GM23248 (cell line): Measurements from ENCODE around the gene CATSPER1. TPM values are rescaled to one million over a fixed set of nuclear protein-coding genes. Genes with fewer than 3 reads are reported as not detected.

ENCODE experiments used
- DNase-seq: peaks from one replicate; pipeline ENCODE4 v3.0.0-alpha.2; 2015
- H2AFZ ChIP-seq: fragments of 200-600 bp; sonication (generic); 2 replicates; pipeline ENCODE4 v1.6.1; 2016; ENCODE audit warnings: antibody characterized with exemption
- H3F3A ChIP-seq: fragments of 200-600 bp; sonication (generic); 2 replicates; pipeline ENCODE4 v1.6.1; 2016; ENCODE audit warnings: mild to moderate bottlenecking, antibody characterized with exemption, mixed run types; ENCODE audit not compliant: insufficient read depth
- H3K27ac ChIP-seq: fragments of 200-600 bp; sonication (generic); 2 replicates; pipeline ENCODE4 v1.5.1; 2016; ENCODE audit warnings: mild to moderate bottlenecking
- H3K27me3 ChIP-seq: fragments of 200-600 bp; sonication (generic); replicated peaks from 2 replicates; pipeline ENCODE4 v1.6.1; 2016; ENCODE audit warnings: mild to moderate bottlenecking; ENCODE audit not compliant: insufficient read depth
- H3K36me3 ChIP-seq: fragments of 200-600 bp; sonication (generic); 2 replicates; pipeline ENCODE4 v1.6.1; 2016; ENCODE audit warnings: low read depth, mild to moderate bottlenecking
- H3K4me1 ChIP-seq: fragments of 200-600 bp; sonication (generic); 2 replicates; pipeline ENCODE4 v1.6.1; 2016; ENCODE audit warnings: mild to moderate bottlenecking; ENCODE audit not compliant: insufficient read depth
- H3K4me2 ChIP-seq: fragments of 200-600 bp; sonication (generic); one replicate; pipeline ENCODE4 v1.6.1; 2016; ENCODE audit warnings: mild to moderate bottlenecking; ENCODE audit not compliant: unreplicated experiment
- H3K4me3 ChIP-seq: fragments of 200-600 bp; sonication (generic); 2 replicates; pipeline ENCODE4 v1.5.1; 2016; ENCODE audit warnings: mild to moderate bottlenecking
- H3K79me2 ChIP-seq: fragments of 200-600 bp; sonication (generic); 2 replicates; pipeline ENCODE4 v1.6.1; 2016; ENCODE audit warnings: mild to moderate bottlenecking; ENCODE audit not compliant: insufficient read depth
- H3K9ac ChIP-seq: fragments of 200-600 bp; sonication (generic); 2 replicates; pipeline ENCODE4 v1.6.1; 2016; ENCODE audit warnings: mild to moderate bottlenecking
- H3K9me2 ChIP-seq: fragments of 200-600 bp; sonication (generic); 2 replicates; pipeline ENCODE4 v1.6.1; 2016; ENCODE audit warnings: mixed run types, mild to moderate bottlenecking, moderate library complexity; ENCODE audit not compliant: insufficient read depth
- H3K9me3 ChIP-seq: fragments of 200-600 bp; sonication (generic); one replicate; pipeline ENCODE4 v1.6.1; 2017; ENCODE audit warnings: low read depth
- H4K20me1 ChIP-seq: fragments of 200-600 bp; sonication (generic); 2 replicates; pipeline ENCODE4 v1.6.0; 2016; ENCODE audit not compliant: insufficient read depth
- EZH2 ChIP-seq: fragments of 200-600 bp; sonication (generic); IDR thresholded peaks from 2 replicates; pipeline ENCODE4 v1.6.1; 2018; ENCODE audit warnings: antibody characterized with exemption, mild to moderate bottlenecking; ENCODE audit not compliant: insufficient read depth, poor library complexity, severe bottlenecking
- EZH2phosphoT487 ChIP-seq: fragments of 200-600 bp; sonication (generic); IDR thresholded peaks from 2 replicates; pipeline ENCODE4 v1.6.1; 2018; ENCODE audit warnings: antibody characterized with exemption, moderate library complexity, mild to moderate bottlenecking, low read depth; ENCODE audit not compliant: insufficient read depth
- WGBS, 2 experiments: methylation state at CpG; one replicate each; pipeline ENCODE4 v1.1.6; 2015 to 2017; ENCODE audit warnings: low lambda C conversion rate in 2 of 2, low coverage in 1 of 2; ENCODE audit errors: missing lambda C conversion rate in 2 of 2; 5-methylcytosine and 5-hydroxymethylcytosine counted together
- in situ Hi-C: fragments of 300-500 bp; cut with MboI; formaldehyde crosslinking; loops from 2 replicates; pipeline ENCODE4 v1.15.0; 2020
- polyA plus RNA-seq: library from polyadenylated mRNA; unstranded; fragments of >200 nt; fragmentation: Nextera tagmentation; extraction: Ambion mirVana; gene quantifications from 2 replicates; pipeline ENCODE4 v1.2.1, GENCODE V29; 2016
- total RNA-seq: library from RNA; depleted of rRNA; stranded (reverse); fragments of >200 nt; shearing (Covaris generic); gene quantifications from 2 replicates; pipeline ENCODE4 v1.2.3, GENCODE V29; 2014

CATSPER1 gene
- total and polyA plus RNA-seq, 2 experiments from 2014 or later: 1.7 TPM; not detected in 1

DNA sequence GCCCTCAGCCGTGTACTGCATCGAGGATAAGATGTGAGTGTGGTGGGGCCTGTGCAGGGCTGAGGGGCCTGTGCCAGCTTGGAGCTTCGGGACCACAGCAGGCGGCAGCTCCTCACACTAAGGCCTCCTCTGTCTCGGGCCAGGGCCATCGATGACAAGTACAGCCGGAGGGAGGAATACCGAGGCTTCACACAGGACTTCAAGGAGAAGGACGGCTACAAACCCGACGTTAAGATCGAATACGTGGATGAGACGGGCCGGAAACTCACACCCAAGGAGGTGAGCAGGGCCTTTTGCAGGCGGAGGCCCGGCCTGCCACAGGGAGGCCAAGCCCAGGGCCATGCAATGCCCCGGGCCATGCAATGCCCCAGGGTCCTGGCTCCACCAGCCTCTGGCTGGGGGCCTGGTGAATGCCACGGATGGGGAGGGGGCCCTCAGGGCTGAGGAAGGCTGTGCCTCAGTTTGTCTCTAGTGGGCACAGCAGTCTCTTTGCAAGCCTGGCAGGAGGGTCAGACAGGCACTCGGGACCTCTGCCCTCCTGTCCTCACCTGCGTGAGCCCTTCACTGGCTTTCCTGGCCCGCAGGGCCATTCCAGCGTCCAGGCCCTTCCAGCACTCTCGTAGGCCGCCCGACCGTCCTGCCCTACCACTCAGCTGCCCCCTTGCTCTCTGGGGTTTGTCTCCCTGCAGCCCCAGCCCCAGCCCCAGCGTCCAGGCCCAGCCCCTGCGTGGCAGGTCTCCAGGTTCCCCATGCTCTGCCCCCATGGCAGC, 48.5 kb downstream of the CATSPER1 start:
- in situ Hi-C loops: no loop called here
- Histone ChIP-seq H3K4me1 (no peaks in the 10 kb centered on the region), H3K4me2 (no peak overlapping the region), H3F3A (no peaks in the 10 kb centered on the region), H3K79me2 (no peaks in the 10 kb centered on the region), H3K9ac (no peak overlapping the region), H3K9me2 (no peaks in the 10 kb centered on the region), H3K27me3 (no peaks in the 10 kb centered on the region), H2AFZ (no peak overlapping the region), H3K27ac (no peak overlapping the region), H3K36me3 (no peaks in the 10 kb centered on the region; the same call in 1 of the 2 replicates), H3K9me3 (no peaks in the 10 kb centered on the region), H3K4me3 (no peak overlapping the region), H4K20me1 (no peaks in the 10 kb centered on the region)
- no peak for DNase-seq
- 91 to 92% methylated on average over 25 to 28 of the region's 29 CpGs for WGBS, 2 experiments
- TF ChIP-seq EZH2phosphoT487 (no peak), EZH2 (no peak)

DNA sequence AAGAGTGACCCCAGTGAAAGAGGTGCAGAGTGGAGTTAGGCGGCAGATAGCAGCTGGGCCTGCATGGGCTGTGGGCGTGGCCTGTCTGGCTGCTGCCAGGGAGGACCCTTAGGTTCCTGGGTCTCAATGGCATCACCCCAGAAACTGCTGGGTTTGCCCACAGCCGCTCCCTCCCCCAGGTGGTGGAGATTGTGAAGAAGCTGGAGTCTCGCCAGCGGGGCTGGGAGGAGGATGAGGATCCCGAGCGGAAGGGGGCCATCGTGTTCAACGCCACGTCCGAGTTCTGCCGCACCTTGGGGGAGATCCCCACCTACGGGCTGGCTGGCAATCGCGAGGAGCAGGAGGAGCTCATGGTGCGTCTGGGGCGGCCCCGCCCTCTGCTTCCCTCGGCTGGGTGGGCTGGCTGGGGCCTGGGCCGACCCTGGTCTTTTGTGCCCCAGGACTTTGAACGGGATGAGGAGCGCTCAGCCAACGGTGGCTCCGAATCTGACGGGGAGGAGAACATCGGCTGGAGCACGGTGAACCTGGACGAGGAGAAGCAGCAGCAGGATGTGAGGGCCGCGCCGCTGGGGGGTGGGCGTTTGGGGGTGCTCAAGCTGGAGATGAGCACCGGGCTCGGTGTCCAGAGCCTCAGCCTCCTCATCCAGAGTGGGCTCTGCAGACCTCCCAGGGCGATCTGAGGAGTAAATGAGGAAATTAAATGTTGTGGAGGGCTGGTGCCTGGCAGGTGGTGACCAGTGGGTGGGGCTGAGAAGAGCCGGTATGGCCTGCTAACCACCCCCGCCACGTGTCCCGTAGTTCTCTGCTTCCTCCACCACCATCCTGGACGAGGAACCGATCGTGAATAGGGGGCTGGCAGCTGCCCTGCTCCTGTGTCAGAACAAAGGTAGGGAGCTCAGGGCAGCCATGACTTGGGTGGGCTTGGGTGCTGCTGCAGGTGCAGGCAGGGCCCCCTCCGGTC, 49.8 kb downstream of the CATSPER1 start:
- no peak for TF ChIP-seq EZH2phosphoT487
- no peak for TF ChIP-seq EZH2

DNA sequence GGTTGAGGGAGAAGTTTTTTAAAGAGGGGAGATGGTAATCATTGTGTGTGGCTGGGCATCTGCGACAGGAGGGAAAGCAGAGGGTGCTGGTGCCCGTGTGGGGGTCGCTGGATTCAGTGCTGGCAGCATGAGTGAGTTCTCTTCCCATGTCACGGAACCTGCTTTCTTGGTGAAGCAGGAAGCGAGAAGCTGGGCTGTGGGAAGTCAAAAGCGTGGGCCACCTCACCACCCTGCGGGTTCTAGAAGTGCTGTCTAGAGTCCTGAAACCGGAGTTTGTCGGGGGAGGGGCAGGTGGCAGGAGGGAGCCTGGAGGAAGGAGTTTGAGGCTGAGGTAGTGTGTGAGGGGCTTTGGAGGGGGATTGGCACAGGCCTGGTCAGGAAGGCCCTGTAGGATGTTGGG, 50.5 kb downstream of the CATSPER1 start:
- 95 to 98% methylated on average over 9 of the region's 9 CpGs for WGBS, 2 experiments
- no peak overlapping the region for H3K9ac ChIP-seq

More for the DNA sequence above, 49.8 kb downstream of the CATSPER1 start:
- Histone ChIP-seq H3K9me2 (no peaks in the 10 kb centered on the region), H3K4me3 (no peak overlapping the region), H3F3A (peaks cover 12% of the 10 kb centered on the region; the same call in 1 of the 2 replicates), H4K20me1 (no peaks in the 10 kb centered on the region), H3K27ac (no peak overlapping the region), H2AFZ (no peak overlapping the region), H3K27me3 (no peaks in the 10 kb centered on the region), H3K4me2 (no peak overlapping the region), H3K36me3 (no peaks in the 10 kb centered on the region; the same call in 1 of the 2 replicates), H3K9me3 (no peaks in the 10 kb centered on the region), H3K9ac (no peak overlapping the region), H3K79me2 (no peaks in the 10 kb centered on the region), H3K4me1 (no peaks in the 10 kb centered on the region)
- in situ Hi-C loops: no loop called here
- WGBS, 2 experiments: 82 to 86% methylated on average over 41 to 43 of the region's 43 CpGs
- DNase-seq: no peak

GRCh38 chr11:65973439-65974110, 52.7 kb downstream of the CATSPER1 start:
- no peaks in the 10 kb centered on the region; the same call in 1 of the 2 replicates for H3K36me3 ChIP-seq
- in situ Hi-C loops: no loop called here
- no peaks in the 10 kb centered on the region for H3K4me1 ChIP-seq
- no peak overlapping the region for H3K27ac ChIP-seq
- H3K4me3 ChIP-seq: no peak overlapping the region
- peaks cover 13% of the 10 kb centered on the region; the same call in 1 of the 2 replicates for H3F3A ChIP-seq
- no peaks in the 10 kb centered on the region for H4K20me1 ChIP-seq
- H3K9me2 ChIP-seq: no peaks in the 10 kb centered on the region
- WGBS, 2 experiments: 66 to 71% methylated on average over 10 to 13 of the region's 13 CpGs
- no peaks in the 10 kb centered on the region for H3K27me3 ChIP-seq
- no peak overlapping the region for H3K9ac ChIP-seq
- H3K9me3 ChIP-seq: no peaks in the 10 kb centered on the region
- H3K4me2 ChIP-seq: no peak overlapping the region
- peaks cover 20% of the 10 kb centered on the region for H3K79me2 ChIP-seq
- H2AFZ ChIP-seq: no peak overlapping the region
- TF ChIP-seq EZH2 (no peak), EZH2phosphoT487 (no peak)
- peak; percentile 68 for DNase-seq

More for the DNA sequence above, 50.5 kb downstream of the CATSPER1 start:
- TF ChIP-seq EZH2 (no peak), EZH2phosphoT487 (no peak)
- H3K4me3 ChIP-seq: no peak overlapping the region
- H3K4me2 ChIP-seq: no peak overlapping the region
- H3K9me3 ChIP-seq: no peaks in the 10 kb centered on the region
- no peak overlapping the region for H3K27ac ChIP-seq
- H3K9me2 ChIP-seq: no peaks in the 10 kb centered on the region
- H4K20me1 ChIP-seq: no peaks in the 10 kb centered on the region
- no peak for DNase-seq
- no peaks in the 10 kb centered on the region for H3K27me3 ChIP-seq
- H3K4me1 ChIP-seq: no peaks in the 10 kb centered on the region
- H3K79me2 ChIP-seq: no peaks in the 10 kb centered on the region
- no peak overlapping the region for H2AFZ ChIP-seq
- no peaks in the 10 kb centered on the region; the same call in 1 of the 2 replicates for H3K36me3 ChIP-seq
- peaks cover 13% of the 10 kb centered on the region; the same call in 1 of the 2 replicates for H3F3A ChIP-seq
- in situ Hi-C loops: no loop called here
